ENCODE results near the gene ARHGEF11. TPM values are rescaled to one million over a fixed set of nuclear protein-coding genes. Genes with fewer than 3 reads are reported as not detected.
A peak's percentile ranks its signal among the peaks of the same experiment; 100 is the strongest.

Gene ARHGEF11
- total and polyA plus RNA-seq, 9 of the 15 experiments (the other 6 are each of a cell fraction or from before 2014, with no cell fraction given): 0.14 to 15.5 (median 9.0) TPM

GRCh38 chr1:156928043-156928602, 117.4 kb downstream of the ARHGEF11 start:
- Histone ChIP-seq H4K20me1 (replicated peaks; ENCODE audit: control insufficient read depth, insufficient read depth, low read length) (no peaks in the 10 kb centered on the region), H3K4me2 (ENCODE audit: insufficient read depth, low read length) (peak overlapping the region; percentile 73), H3K27me3 (ENCODE audit: control insufficient read depth in 2 of 2, insufficient read depth in 2 of 2, low read length in 2 of 2) (peaks cover under 1 to 1% of the 10 kb centered on the region in 2 experiments; a peak in 2 of 5 replicates), H3K27ac (ENCODE audit: extremely low read depth, low read depth, low read length) (no peak overlapping the region), H3K79me2 (ENCODE audit: control insufficient read depth, insufficient read depth, low read length) (no peaks in the 10 kb centered on the region), H3K9me1 (ENCODE audit: control insufficient read depth, insufficient read depth, low read length) (no peaks in the 10 kb centered on the region), H2AFZ (ENCODE audit: low read depth, low read length) (no peak overlapping the region), H3K4me3 (peak overlapping the region; percentile 30; the same call in 1 of the 2 replicates), H3K9ac (ENCODE audit: insufficient read depth in 1 of 2, low read depth in 2 of 2, low read length in 2 of 2) (peak overlapping the region in 1 of 2 experiments; percentile 88; a peak in 1 of 4 replicates), H3K9me3 (replicated peaks; ENCODE audit: control insufficient read depth, insufficient read depth, low read depth, low read length) (no peaks in the 10 kb centered on the region), H3K4me1 (replicated peaks in 1 of 2; ENCODE audit: control insufficient read depth in 2 of 2, insufficient read depth in 2 of 2, low read length in 2 of 2) (peaks cover 24 to 33% of the 10 kb centered on the region in 2 experiments), H3K36me3 (ENCODE audit: control insufficient read depth, insufficient read depth, low read length) (no peaks in the 10 kb centered on the region)
- ATAC-seq: peak; percentile 5
- in situ Hi-C loops (cut with MboI): loop anchor here (5.0 kb wide), 1 partner anchor 36 kb away; the partner anchor contains the start of gene PEAR1
- no TSS peak for BruUV-seq (replicated peaks)
- WGBS (ENCODE audit: insufficient coverage, low coverage, missing lambda C conversion rate): 8% methylated on average over 4 of the region's 4 CpGs
- intact Hi-C loops (cut with micrococcal nuclease): loop anchor here (2.0 to 5.0 kb wide), 3 partner anchors 31 to 229 kb away; no protein-coding TSS in a partner anchor
- POLR2A ChIA-PET: interaction anchor here (0.7 to 1.1 kb wide), 3 partner anchors 13 to 336 kb away, joined by 3 to 4 read pairs (median 3); partner anchors contain the start of gene NAXE
- CTCF ChIA-PET (ENCODE audit: low intra/inter-chr PET ratio): interaction anchor here (0.6 to 2.1 kb wide), 5 partner anchors 17 to 344 kb away, joined by 3 to 12 read pairs (median 5); no protein-coding TSS in a partner anchor
- no peak for DNase-seq (ENCODE audit: extremely low read depth in 1 of 4, low spot score in 3 of 4)
- FAIRE-seq: no peak
- TF ChIP-seq CTBP1 (IDR thresholded peaks at IDR 0.05; ENCODE audit: borderline replicate concordance): 0 out of 2 replicates have a peak, but pooled peaks have one; percentile 3
- no peak for TF ChIP-seq ZNF184 (CRISPR knock-in tag; IDR thresholded peaks at IDR 0.05)
- TF ChIP-seq MTA1 (IDR thresholded peaks at IDR 0.05; ENCODE audit: borderline replicate concordance): 0 out of 2 replicates have a peak, but pooled peaks have one; percentile 69
- TF ChIP-seq HMGN3 (IDR thresholded peaks at IDR 0.05; ENCODE audit: borderline replicate concordance, extremely low read depth, insufficient read length, low read depth, low read length): no peak
- TF ChIP-seq ZNF324 (CRISPR knock-in tag; IDR thresholded peaks at IDR 0.05): no peak
- 0 out of 2 replicates have a peak, but pooled peaks have one; percentile 6 for TF ChIP-seq VEZF1 (CRISPR knock-in tag; IDR thresholded peaks at IDR 0.05)
- TF ChIP-seq L3MBTL2 (IDR thresholded peaks at IDR 0.05): no peak
- TF ChIP-seq RFX5 (IDR thresholded peaks at IDR 0.05; ENCODE audit: low read depth, low read length): no peak
- TF ChIP-seq HDAC1 (IDR thresholded peaks at IDR 0.05): 0 out of 4 replicates have a peak, but pooled peaks of 1 of the 2 experiments have one; percentile 24
- TF ChIP-seq ZNF282 (CRISPR knock-in tag; IDR thresholded peaks at IDR 0.05): no peak
- no peak for TF ChIP-seq NFIX (CRISPR knock-in tag; IDR thresholded peaks at IDR 0.05; ENCODE audit: low read depth)
- peak; percentile 43; the same call in 1 of the 2 replicates for TF ChIP-seq ZNF740 (CRISPR knock-in tag; IDR thresholded peaks at IDR 0.05)
- no peak for TF ChIP-seq ZNF740 (tag; IDR thresholded peaks at IDR 0.05)
- no peak for TF ChIP-seq TARDBP (IDR thresholded peaks at IDR 0.05)
- TF ChIP-seq SPI1 (IDR thresholded peaks at IDR 0.05; ENCODE audit: borderline replicate concordance, low read depth, low read length): no peak
- TF ChIP-seq ZBTB7A (IDR thresholded peaks at IDR 0.05; ENCODE audit: borderline replicate concordance, control insufficient read depth, low read depth, low read length): peak; percentile 96; the same call in 1 of the 2 replicates
- no peak for TF ChIP-seq ZNF165 (CRISPR knock-in tag; IDR thresholded peaks at IDR 0.05; ENCODE audit: borderline replicate concordance)
- no peak for TF ChIP-seq KLF1 (tag; IDR thresholded peaks at IDR 0.05)
- TF ChIP-seq SMARCC2 (IDR thresholded peaks at IDR 0.05; ENCODE audit: low read depth): no peak
- TF ChIP-seq ZKSCAN8 (CRISPR knock-in tag; IDR thresholded peaks at IDR 0.05): no peak
- no peak for TF ChIP-seq NBN (IDR thresholded peaks at IDR 0.05; ENCODE audit: low read depth)

Measured in K562 (cell line).